Choroid plexus epithelial cell (primary cell): ENCODE measurements around the gene NFIC.

Source experiments
- DNase-seq: peaks from one replicate; pipeline ENCODE4 v3.0.0-alpha.2; 2010; ENCODE audit warnings: low read depth
- H3K4me3 ChIP-seq: 2 replicates; pipeline ENCODE4 v1.5.1; 2011; ENCODE audit warnings: low read depth, mild to moderate bottlenecking, control low read depth, low read length, moderate library complexity
- CTCF ChIP-seq: conservative IDR thresholded peaks from 2 replicates; pipeline ENCODE4 v1.5.1; 2011; ENCODE audit warnings: low read depth, mild to moderate bottlenecking, control low read depth, inconsistent platforms, low read length, moderate library complexity

NFIC gene

DNA sequence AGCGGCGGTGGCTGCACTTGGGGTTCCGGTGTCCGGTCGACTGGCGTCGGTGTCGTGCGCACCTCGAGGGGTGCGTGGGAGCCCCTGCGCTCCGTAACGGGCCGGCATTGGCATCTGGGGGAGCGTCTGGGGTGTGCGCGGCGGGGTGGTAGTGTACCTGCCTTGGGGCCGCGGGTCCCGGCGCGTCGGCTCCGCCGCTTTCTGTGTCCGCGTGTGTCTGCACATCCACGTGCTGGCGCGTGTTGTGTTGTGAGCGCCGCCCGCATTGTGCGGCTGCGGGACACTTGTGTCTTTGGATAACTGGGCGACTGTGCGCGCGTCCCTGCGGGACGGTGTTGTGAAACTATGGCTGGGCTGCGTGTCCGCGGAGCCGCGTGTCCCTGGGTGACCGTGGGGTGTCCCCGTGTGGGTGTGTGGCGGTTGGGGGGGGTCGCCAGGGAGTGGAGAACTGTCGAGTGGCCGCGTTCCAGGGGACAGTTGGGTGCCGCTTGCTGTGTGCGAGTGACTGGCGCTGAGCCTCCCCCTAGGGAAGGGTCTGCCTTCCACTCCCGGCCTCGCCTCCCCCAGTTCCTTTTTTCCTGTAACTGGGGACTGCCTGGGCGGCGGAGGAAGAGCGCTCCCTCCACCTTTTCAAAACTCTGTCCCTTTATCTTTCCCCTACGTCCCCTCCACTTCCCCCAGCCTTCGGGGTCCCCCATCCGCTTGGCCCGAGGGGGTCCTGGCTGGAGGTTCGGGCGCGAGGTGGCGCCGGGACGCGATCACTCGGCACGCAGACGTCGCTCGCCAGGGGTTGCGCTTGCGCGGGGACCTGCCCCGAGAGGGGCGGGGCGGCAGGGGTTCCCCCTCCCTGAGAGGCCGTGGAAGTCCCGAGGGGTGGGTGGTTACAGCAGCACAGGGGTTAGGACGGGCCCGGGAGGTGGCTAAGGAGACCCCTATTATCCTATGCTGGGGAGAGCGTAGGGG, 5.7 kb upstream of the NFIC start:
- no peak for DNase-seq
- peak; percentile 12 for TF ChIP-seq CTCF
- H3K4me3 ChIP-seq: peak overlapping the region; percentile 78

DNA sequence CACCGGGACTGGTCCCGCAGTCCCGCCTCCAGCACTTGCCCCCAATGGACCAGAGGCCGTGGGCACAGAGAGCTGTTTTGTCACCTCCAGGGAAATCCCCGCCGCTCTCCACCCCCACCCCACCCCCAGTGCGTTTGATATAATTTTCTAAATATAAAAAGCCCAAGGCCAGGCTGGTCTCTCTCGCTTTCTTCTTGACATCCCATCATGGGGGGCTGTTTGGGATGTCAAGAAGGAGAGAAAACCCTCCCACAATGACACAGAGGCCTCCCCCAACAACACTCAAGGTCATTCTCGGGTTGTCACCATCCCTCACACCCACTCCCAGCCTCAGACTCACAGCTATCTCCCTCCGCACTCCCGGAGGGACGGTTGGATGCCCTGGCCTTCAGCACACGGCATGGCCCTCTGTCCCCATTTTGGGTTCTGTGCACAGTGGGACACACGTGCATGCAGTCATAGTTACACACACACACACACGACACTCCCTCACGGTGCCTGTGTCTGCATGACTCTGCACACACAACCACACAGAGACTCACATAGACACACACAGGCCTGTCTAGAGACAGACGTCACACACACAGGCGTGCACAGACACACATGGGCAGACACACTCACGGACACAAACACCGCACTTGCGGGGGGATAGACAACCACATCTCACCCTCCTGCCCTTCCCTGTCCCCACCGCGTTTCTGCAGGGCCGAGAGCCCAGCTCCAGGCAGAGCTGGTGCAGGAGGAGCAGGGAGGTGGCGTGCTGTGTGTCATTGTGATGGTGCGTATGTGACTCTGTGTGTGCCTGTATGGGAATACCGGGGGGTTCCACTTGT, 4.8 kb upstream of the NFIC start:
- peak overlapping the region; percentile 78 for H3K4me3 ChIP-seq
- no peak for DNase-seq
- no peak for TF ChIP-seq CTCF

GRCh38 chr19:3362217-3362906, 4.0 kb upstream of the NFIC start:
- no peak for TF ChIP-seq CTCF
- no peak overlapping the region for H3K4me3 ChIP-seq
- DNase-seq: no peak

- no peak for DNase-seq
- no peak overlapping the region for H3K4me3 ChIP-seq
- no peak for TF ChIP-seq CTCF
Observed at GRCh38 chr19:3363841-3364500, 2.4 kb upstream of the NFIC start.

- no peak overlapping the region for H3K4me3 ChIP-seq
- no peak for DNase-seq
- TF ChIP-seq CTCF: no peak
Observed at GRCh38 chr19:3364501-3364858, 1.9 kb upstream of the NFIC start.

DNA sequence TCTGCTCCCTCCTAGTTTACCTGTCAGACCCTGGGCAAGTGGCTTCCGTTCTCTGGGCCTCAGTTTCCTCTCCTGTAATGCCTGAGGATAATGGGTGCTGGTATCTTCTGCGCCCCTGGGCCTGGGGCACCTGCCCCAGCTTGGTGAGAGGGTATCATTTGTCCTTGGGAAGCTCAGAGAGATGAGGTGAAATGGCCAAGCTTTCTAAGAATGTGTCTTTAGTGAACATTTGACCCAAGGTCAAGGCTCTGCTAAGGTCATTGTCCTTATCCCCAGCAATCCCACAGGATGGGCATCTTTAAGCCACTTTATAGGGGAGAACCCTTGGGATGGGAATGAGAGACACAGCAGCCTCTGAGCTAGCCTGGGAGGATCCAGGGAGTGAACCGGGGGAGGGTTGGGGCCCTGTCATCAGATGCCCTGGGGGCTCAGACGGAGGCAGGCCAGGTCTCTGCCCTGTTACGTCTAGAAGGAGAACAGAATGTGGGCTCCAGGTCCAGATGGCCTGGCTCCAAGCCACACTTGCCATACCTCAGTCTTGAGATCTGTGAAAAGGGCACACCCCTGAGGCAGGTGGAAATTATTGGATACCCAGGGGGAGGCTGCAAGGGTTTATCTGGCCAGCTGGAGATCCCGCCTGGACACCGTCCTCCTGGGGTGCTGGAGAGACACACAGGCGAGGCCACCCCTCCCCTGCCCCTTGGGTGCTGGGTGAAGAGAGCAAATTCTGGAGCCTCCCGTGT, 1.1 kb upstream of the NFIC start:
- TF ChIP-seq CTCF: no peak
- H3K4me3 ChIP-seq: peak overlapping the region; percentile 74
- no peak for DNase-seq
